ENCODE data around the gene RGS6.

The RGS6 gene

GRCh38 chr14:72553656-72554055, 621.4 kb downstream of the RGS6 start:
- DNase-seq (ENCODE audit: low spot score) = no peak

- no peak for DNase-seq (ENCODE audit: low spot score)
Observed at GRCh38 chr14:72554401-72554800, 622.2 kb downstream of the RGS6 start.

GRCh38 chr14:72554994-72555608, 622.9 kb downstream of the RGS6 start:
- DNase-seq (ENCODE audit: low spot score) = no peak

- DNase-seq (ENCODE audit: low spot score) = no peak
Observed at GRCh38 chr14:72555609-72556000, 623.4 kb downstream of the RGS6 start.

- no peak for DNase-seq (ENCODE audit: low spot score)
Observed at GRCh38 chr14:72557671-72558070, 625.4 kb downstream of the RGS6 start.

- DNase-seq (ENCODE audit: low spot score) = peak; percentile 57
Observed at GRCh38 chr14:72558721-72559120, 626.5 kb downstream of the RGS6 start.

- DNase-seq (ENCODE audit: low spot score) = peak; percentile 19
Observed at GRCh38 chr14:72559202-72559601, 627.0 kb downstream of the RGS6 start.

GRCh38 chr14:72559669-72560255, 627.5 kb downstream of the RGS6 start:
- no peak for DNase-seq (ENCODE audit: low spot score)

GRCh38 chr14:72560331-72560730, 628.1 kb downstream of the RGS6 start:
- DNase-seq (ENCODE audit: low spot score) = peak; percentile 11

GRCh38 chr14:72560889-72561493, 628.8 kb downstream of the RGS6 start:
- no peak for DNase-seq (ENCODE audit: low spot score)

- DNase-seq (ENCODE audit: low spot score) = no peak
Observed at GRCh38 chr14:72562300-72562699, 630.1 kb downstream of the RGS6 start.

GRCh38 chr14:72563676-72564075, 631.4 kb downstream of the RGS6 start:
- no peak for DNase-seq (ENCODE audit: low spot score)

- DNase-seq (ENCODE audit: low spot score) = no peak
Observed at GRCh38 chr14:72565149-72565559, 632.9 kb downstream of the RGS6 start.

- DNase-seq (ENCODE audit: low spot score) = no peak
Observed at GRCh38 chr14:72565917-72566316, 633.7 kb downstream of the RGS6 start.

- DNase-seq (ENCODE audit: low spot score) = no peak
Observed at GRCh38 chr14:72567226-72567625, 635.0 kb downstream of the RGS6 start.

- no peak for DNase-seq (ENCODE audit: low spot score)
Observed at GRCh38 chr14:72568296-72568992, 636.2 kb downstream of the RGS6 start.

- DNase-seq (ENCODE audit: low spot score) = no peak
Observed at GRCh38 chr14:72573725-72574417, 641.6 kb downstream of the RGS6 start.

GRCh38 chr14:72574715-72575114, 642.5 kb downstream of the RGS6 start:
- DNase-seq (ENCODE audit: low spot score) = no peak

GRCh38 chr14:72576258-72576657, 644.0 kb downstream of the RGS6 start:
- DNase-seq (ENCODE audit: low spot score) = no peak

GRCh38 chr14:72577521-72577920, 645.3 kb downstream of the RGS6 start:
- DNase-seq (ENCODE audit: low spot score) = no peak

GRCh38 chr14:72578514-72578913, 646.3 kb downstream of the RGS6 start:
- no peak for DNase-seq (ENCODE audit: low spot score)

GRCh38 chr14:72582582-72582981, 650.4 kb downstream of the RGS6 start:
- no peak for DNase-seq (ENCODE audit: low spot score)

Measured in AG08395 (cell line).